ENCODE data around the gene SLN.
"Not testable (repeated sequence)": the region's sequence is repeated elsewhere in the genome, so short reads cannot be mapped to it uniquely, and the experiment has no call there.

SLN gene

GRCh38 chr11:107711861-107712755 lies at the start of gene SLN:
Gene SLN (minus strand): TSS chr11:107712056.
- no peak for DNase-seq

GRCh38 chr11:107758719-107759355 lies 47.0 kb upstream of the SLN start:
- DNase-seq: not testable (repeated sequence)

GRCh38 chr11:107757661-107758060 lies 45.8 kb upstream of the SLN start:
- no peak for DNase-seq

GRCh38 chr11:107756553-107756952 lies 44.7 kb upstream of the SLN start:
- no peak for DNase-seq

GRCh38 chr11:107752949-107753822 lies 41.3 kb upstream of the SLN start:
- no peak for DNase-seq

DNA sequence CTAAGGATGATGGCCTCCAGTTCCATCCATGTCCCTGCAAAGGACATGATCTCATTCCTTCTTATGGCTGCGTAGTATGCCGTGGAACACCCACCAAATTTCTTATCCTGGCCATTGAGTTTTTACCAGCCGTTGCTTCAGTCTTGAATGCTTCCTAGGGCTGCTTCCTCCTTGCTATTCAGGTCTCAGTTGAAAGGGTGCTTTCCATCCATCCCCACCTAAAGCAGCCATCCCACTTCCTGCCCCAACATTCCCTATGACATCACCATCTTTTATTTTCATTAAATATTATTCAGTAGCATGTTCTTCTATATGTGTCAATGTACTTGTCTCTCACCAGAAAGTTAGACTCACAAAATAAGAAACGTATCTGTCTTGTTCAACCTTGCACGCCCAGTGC lies 40.7 kb upstream of the SLN start:
- DNase-seq: no peak

- DNase-seq: no peak
These were observed 39.2 kb upstream of the SLN start for GRCh38 chr11:107751082-107751481.

GRCh38 chr11:107750313-107750712 lies 38.5 kb upstream of the SLN start:
- no peak for DNase-seq

DNA sequence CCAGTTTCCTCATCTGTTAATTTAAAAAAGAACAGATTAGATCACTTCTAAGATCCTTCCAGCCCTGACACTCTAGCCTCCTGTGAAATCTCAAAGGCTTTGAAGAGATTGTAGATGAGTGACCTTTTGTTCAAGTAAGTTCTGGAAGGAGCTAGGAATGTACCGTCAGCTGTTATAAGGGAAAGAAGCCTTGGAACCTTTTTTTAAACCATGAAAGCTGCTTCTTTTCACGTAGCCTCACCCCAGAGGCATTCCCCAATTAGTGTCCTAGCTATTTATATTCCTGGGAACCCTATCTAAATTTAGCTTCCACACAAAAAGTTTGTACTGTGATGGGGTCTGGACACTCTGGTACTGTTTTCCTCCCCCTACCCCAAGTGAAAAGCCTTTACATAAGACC lies 35.8 kb upstream of the SLN start:
- DNase-seq: no peak

- DNase-seq: peak; percentile 43 to 85
These were observed 32.9 kb upstream of the SLN start for GRCh38 chr11:107744736-107745135.

DNA sequence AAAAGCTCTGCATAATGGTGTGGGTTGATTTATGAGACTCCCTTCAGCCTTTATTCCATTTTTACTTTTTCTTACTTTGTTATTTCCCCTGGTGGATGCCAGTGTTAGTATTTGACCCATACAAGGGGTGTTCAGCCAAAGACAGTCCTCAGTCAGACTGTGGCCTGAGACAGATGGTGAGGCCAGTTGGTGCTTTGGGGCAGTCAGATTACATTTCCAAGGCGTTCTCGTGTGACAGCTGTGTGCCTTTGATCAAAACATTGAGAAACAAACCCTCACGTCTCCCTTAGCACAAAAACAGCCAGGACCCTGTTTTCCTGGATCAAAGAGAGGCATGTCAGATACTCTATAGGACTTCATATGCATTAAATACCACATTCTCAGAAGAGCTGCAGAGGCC lies 31.3 kb upstream of the SLN start:
- peak; percentile 12 to 44 for DNase-seq

- no peak for DNase-seq
These were observed 29.4 kb upstream of the SLN start for GRCh38 chr11:107741044-107741823.

- DNase-seq: no peak
These were observed 28.4 kb upstream of the SLN start for GRCh38 chr11:107740271-107740670.

DNA sequence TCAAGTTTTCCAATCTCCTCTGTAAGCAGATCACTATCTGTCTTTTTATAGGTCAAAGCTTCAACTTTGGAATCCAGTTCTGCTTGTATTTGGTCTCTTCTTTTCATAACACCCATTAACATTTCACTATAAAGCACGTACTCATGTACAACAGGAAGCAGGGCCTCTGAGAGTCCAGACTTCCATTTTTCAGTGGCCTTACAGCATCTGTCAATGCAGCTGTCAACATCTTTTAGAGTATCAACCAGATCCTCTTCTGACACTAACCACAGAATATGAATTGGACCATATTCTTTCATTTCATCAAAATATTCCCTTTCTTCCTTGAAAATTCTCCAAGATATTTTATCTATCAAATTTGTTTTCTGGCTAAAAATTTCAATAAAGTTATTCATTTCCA lies 24.7 kb upstream of the SLN start:
- no peak for DNase-seq

- no peak for DNase-seq
These were observed 21.7 kb upstream of the SLN start for GRCh38 chr11:107733518-107733917.

DNA sequence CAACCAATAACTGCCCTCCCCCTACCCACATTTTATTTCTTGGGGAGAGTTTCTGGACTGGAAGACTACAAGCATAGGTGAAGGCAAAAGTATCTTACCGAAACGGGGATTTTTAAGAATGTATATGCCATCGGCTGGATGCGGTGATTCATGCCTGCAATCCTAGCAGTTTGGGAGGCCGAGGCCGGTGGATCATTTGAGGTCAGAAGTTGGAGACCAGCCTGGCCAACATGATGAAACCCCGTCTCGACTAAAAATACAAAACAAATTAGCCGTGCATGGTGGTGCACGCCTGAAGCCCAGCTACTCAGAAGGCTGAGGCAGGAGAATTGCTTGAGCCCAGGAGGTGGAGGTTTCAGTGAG lies 20.8 kb upstream of the SLN start:
- DNase-seq: no peak

DNA sequence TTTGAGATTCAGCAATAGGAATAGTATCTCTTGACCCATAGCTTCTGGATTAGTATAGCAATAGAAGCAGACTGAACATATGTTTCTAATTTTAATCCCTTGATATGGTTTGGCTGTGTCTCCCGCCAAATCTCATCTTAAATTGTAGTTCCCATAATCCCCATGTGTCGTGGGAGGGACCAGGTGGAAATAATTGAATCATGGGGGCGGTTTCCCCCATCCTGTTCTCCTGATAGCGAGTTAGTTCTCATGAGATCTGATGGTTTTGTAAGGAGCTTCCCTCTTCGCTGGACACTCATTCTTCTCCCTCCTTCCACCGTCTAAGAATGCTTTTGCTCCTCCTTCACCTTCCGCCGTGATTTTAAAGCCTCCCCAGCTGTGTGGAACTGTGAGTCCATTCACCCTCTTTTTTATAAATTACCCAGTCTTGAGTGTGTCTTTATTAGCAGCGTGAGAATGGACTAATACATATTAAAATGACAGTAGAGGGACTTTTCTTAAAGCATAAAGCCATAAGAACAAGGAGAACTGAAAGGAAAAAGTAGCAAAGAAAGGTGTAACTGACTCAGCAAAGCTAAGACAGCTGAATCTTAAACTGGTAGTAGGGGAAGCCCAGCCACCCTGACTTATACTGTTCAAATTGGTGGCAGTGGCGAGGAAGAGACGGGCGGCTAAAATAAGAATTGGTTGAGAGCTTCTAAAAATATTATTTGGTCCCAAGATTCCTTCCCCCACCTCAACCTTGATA lies 20.3 kb upstream of the SLN start:
- DNase-seq: no peak

- DNase-seq: no peak
These were observed 10.8 kb upstream of the SLN start for GRCh38 chr11:107722662-107723061.

- DNase-seq: no peak
These were observed 9.4 kb upstream of the SLN start for GRCh38 chr11:107721207-107721606.

GRCh38 chr11:107720303-107720774 lies 8.5 kb upstream of the SLN start:
- no peak for DNase-seq

DNA sequence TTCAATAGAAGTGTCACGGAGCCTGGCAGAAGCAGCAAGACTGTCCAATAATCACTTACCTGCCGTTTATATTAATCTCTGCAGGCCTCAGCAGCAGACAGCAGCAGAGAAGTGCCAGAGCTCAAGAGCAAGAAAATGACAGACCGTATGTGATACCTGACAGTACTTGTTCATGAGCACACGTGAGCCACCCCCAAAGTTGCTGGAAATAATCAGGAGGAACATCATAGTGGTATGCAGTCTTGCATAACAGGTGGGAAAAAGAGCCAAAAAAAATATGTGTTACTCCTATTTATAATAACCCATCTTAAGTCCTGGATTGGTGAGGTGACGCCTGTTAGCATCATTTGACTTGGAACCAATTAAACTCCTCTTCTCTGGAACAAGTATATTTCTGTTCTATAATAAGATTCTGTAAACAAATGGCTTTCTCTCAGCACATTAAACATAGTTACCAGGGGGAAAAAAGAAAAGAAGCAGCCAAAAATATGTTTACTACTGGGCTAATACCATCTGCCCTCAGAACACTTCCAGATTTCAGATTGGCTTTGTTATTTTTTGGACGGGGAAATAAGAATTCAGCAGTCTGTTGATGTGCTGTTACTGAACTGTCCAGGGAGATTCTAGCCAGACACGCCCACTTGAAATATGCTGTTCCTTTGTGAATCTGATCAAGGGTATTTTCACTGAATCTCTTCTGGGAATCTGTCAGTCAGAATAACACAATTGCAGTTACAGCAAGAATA lies 7.9 kb upstream of the SLN start:
- peak; percentile 56 to 81 for DNase-seq

All from cerebellar nuclear complex (tissue), 1 donor.